GM18502 (cell line): ENCODE data around the gene CCND3.
A peak's percentile ranks its signal among the peaks of the same experiment; 100 is the strongest.
"Not testable (repeated sequence)": the region's sequence is repeated elsewhere in the genome, so short reads cannot be mapped to it uniquely, and the experiment has no call there.

Experiments used
- ATAC-seq: cut with Tn5 transposase; IDR thresholded peaks from one replicate; pipeline ENCODE4 v1.9.1; 2021; ENCODE audit warnings: mild to moderate bottlenecking; ENCODE audit not compliant: unreplicated experiment, poor library complexity

CCND3 gene

GRCh38 chr6:41954668-41955067, 13.1 kb upstream of the CCND3 start:
- ATAC-seq, result no peak

- ATAC-seq, result no peak
Measured at GRCh38 chr6:41947581-41948220, 6.1 kb upstream of the CCND3 start.

- ATAC-seq, result no peak
Measured at GRCh38 chr6:41943456-41943855, 1.8 kb upstream of the CCND3 start.

GRCh38 chr6:41942882-41943281, 1.3 kb upstream of the CCND3 start:
- not testable (repeated sequence) for ATAC-seq

GRCh38 chr6:41942067-41942851, 651 bp upstream of the CCND3 start:
- peak; percentile 13 for ATAC-seq

- no peak for ATAC-seq
Measured at GRCh38 chr6:41940759-41941279, 789 bp downstream of the CCND3 start.

GRCh38 chr6:41939848-41940758, 1.5 kb downstream of the CCND3 start:
- ATAC-seq, result no peak

GRCh38 chr6:41939176-41939847, 2.3 kb downstream of the CCND3 start:
- no peak for ATAC-seq

- ATAC-seq, result no peak
Measured at GRCh38 chr6:41938590-41939175, 2.9 kb downstream of the CCND3 start.

GRCh38 chr6:41937861-41938574, 3.6 kb downstream of the CCND3 start:
- ATAC-seq, result no peak

GRCh38 chr6:41937472-41937860, 4.1 kb downstream of the CCND3 start:
- ATAC-seq, result no peak

- peak; percentile 56 for ATAC-seq
Measured at GRCh38 chr6:41936073-41936837, 5.4 kb downstream of the CCND3 start.

GRCh38 chr6:41935685-41936072, 5.9 kb downstream of the CCND3 start:
- ATAC-seq, result no peak

- ATAC-seq, result no peak
Measured at GRCh38 chr6:41935193-41935574, 6.4 kb downstream of the CCND3 start.

GRCh38 chr6:41934278-41935192, 7.1 kb downstream of the CCND3 start:
- no peak for ATAC-seq

- ATAC-seq, result no peak
Measured at GRCh38 chr6:41932378-41932777, 9.2 kb downstream of the CCND3 start.

- ATAC-seq, result no peak
Measured at GRCh38 chr6:41931792-41932191, 9.8 kb downstream of the CCND3 start.
